Measurements from ENCODE around the gene NPVF.

Gene NPVF

DNA sequence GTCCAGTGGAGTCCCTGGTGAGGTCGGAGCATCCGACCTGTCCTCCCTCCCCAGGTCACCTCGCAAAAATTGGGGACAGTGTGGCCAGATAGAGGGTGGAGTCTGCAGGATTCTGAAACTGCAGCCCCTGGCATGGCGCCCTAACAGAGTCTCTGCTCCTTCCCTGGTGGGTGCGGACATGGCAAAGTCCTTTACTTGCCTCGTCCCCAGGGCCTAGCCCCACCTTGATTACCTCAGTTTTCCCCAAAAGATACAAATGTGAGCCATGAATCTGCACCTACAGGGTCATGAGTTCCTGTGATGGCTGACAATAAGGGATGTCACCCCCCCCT, 47.7 kb downstream of the NPVF start:
- H3K4me3 ChIP-seq (ENCODE audit: low read depth, low read length): peak overlapping the region; percentile 61
- TF ChIP-seq, protein P1, sequence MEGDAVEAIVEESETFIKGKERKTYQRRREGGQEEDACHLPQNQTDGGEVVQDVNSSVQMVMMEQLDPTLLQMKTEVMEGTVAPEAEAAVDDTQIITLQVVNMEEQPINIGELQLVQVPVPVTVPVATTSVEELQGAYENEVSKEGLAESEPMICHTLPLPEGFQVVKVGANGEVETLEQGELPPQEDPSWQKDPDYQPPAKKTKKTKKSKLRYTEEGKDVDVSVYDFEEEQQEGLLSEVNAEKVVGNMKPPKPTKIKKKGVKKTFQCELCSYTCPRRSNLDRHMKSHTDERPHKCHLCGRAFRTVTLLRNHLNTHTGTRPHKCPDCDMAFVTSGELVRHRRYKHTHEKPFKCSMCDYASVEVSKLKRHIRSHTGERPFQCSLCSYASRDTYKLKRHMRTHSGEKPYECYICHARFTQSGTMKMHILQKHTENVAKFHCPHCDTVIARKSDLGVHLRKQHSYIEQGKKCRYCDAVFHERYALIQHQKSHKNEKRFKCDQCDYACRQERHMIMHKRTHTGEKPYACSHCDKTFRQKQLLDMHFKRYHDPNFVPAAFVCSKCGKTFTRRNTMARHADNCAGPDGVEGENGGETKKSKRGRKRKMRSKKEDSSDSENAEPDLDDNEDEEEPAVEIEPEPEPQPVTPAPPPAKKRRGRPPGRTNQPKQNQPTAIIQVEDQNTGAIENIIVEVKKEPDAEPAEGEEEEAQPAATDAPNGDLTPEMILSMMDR (IDR thresholded peaks at IDR 0.05; ENCODE audit: borderline replicate concordance, insufficient read depth, low read depth, low read length): no peak

DNA sequence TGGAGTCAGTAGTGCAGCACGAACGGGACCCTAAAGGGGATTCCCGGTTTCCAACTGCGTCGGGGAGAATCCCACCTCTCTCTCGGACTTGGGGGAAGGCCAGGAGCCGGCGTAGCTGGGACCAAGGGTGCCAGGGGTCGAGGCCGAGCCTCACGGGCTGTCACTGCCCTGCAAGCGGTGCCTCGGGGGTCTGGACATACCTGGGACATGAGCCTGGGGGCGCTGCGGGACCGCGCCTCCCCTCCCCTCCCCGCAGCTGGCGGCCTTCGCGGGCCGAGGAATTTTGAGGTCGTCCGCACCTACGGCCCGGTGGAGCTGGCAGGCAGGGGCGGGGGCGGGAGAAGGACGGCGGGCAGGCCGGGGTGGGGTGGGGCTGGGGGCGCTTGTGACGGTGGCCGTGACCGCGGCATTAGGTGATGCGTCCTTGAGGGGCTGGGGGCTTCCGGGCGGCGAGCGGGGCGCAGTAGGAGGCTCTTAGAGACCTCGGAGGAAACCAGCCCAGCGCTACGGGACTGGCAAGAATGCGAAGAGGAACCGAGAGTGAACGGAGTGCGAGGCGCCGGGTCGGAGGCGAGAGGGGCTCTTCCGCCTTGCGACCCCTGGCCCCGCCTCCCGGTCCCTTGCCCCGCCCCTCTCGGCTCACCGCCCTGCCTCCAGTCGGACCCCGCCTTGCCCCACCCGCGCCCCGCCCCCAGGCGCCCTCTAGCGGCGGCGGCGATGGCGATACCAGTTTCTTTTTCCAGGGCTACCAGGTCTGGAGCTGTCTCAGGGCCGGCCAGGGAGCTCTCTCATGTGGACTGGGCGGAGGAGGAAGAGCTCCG, 48.3 kb downstream of the NPVF start:
- TF ChIP-seq, protein P1 (IDR thresholded peaks at IDR 0.05; ENCODE audit: borderline replicate concordance, insufficient read depth, low read depth, low read length): peak; percentile 84
- peak overlapping the region; percentile 61 for H3K4me3 ChIP-seq (ENCODE audit: low read depth, low read length)

- TF ChIP-seq, protein P1 (IDR thresholded peaks at IDR 0.05; ENCODE audit: borderline replicate concordance, insufficient read depth, low read depth, low read length): no peak
- peak overlapping the region; percentile 58 for H3K4me3 ChIP-seq (ENCODE audit: low read depth, low read length)
Observed at GRCh38 chr7:25179325-25179724, 49.0 kb downstream of the NPVF start.
